Thymus (tissue), 11 donors: ENCODE data around the gene RPS6KA4. TPM values are rescaled to one million over a fixed set of nuclear protein-coding genes. Genes with fewer than 3 reads are reported as not detected.

Source experiments
- DNase-seq, 9 donors: peaks; one replicate each; pipeline ENCODE4 v3.0.0-alpha.2; 2013; ENCODE audit warnings: low spot score in 9 of 9, low read depth in 6 of 9, missing footprints in 1 of 9
- H3K27ac ChIP-seq, 2 donors: one replicate each; pipeline ENCODE4 v1.5.1; 2013; ENCODE audit warnings: control low read depth in 1 of 2, low read depth in 1 of 2, low read length in 1 of 2, mild to moderate bottlenecking in 1 of 2, moderate library complexity in 1 of 2
- H3K27me3 ChIP-seq, 2 donors: one replicate each; pipeline ENCODE4 v1.5.1; 2013; ENCODE audit warnings: low read length in 1 of 2; ENCODE audit not compliant: control insufficient read depth in 2 of 2, insufficient read depth in 1 of 2
- H3K36me3 ChIP-seq, 2 donors: one replicate each; pipeline ENCODE4 v1.5.1; 2013; ENCODE audit warnings: low read length in 1 of 2, mild to moderate bottlenecking in 1 of 2, moderate library complexity in 1 of 2; ENCODE audit not compliant: control insufficient read depth in 2 of 2, insufficient read depth in 2 of 2
- H3K4me1 ChIP-seq, 2 donors: one replicate each; pipeline ENCODE4 v1.5.1; 2013; ENCODE audit warnings: low read length in 2 of 2; ENCODE audit not compliant: control insufficient read depth in 2 of 2, insufficient read depth in 2 of 2
- H3K4me3 ChIP-seq, 2 donors: one replicate each; pipeline ENCODE4 v1.5.1; 2013; ENCODE audit warnings: low read length in 2 of 2, control low read depth in 1 of 2, mild to moderate bottlenecking in 1 of 2
- H3K9me3 ChIP-seq, 2 donors: one replicate each; pipeline ENCODE4 v1.5.1; 2013; ENCODE audit warnings: low read length in 1 of 2, mild to moderate bottlenecking in 1 of 2; ENCODE audit not compliant: control insufficient read depth in 2 of 2, insufficient read depth in 1 of 2
- WGBS: extraction: QIAGEN DNeasy Blood & Tissue Kit; methylation state at CpG from one replicate; pipeline ENCODE4 v1.1.7; 2013; 5-methylcytosine and 5-hydroxymethylcytosine counted together
- polyA plus RNA-seq: library from polyadenylated mRNA; stranded (reverse); fragments of 200-250 nt; gene quantifications from one replicate; pipeline ENCODE4 v1.2.3, GENCODE V29; 2013
- total RNA-seq: library from RNA; stranded (reverse); fragments of 120-200 nt; gene quantifications from one replicate; pipeline ENCODE4 v1.2.4, GENCODE V29; 2013
- donor health status: healthy.

Gene RPS6KA4
- total and polyA plus RNA-seq, 2 donors: 17.8 to 24.6 TPM

- DNase-seq: no peak
- WGBS: 96% methylated on average over 8 of the region's 8 CpGs
- Histone ChIP-seq H3K27ac (no peak overlapping the region), H3K9me3 (peaks cover 0 to 7% of the 10 kb centered on the region in 2 donors), H3K27me3 (no peaks in the 10 kb centered on the region), H3K4me1 (peaks cover 19 to 47% of the 10 kb centered on the region in 2 donors), H3K36me3 (peaks cover 0 to 14% of the 10 kb centered on the region in 2 donors), H3K4me3 (no peak overlapping the region)
These were observed 21.3 kb upstream of the RPS6KA4 start for GRCh38 chr11:64337538-64338249.

GRCh38 chr11:64338716-64339115 is 20.2 kb upstream of the RPS6KA4 start:
- WGBS: 96% methylated on average over 8 of the region's 8 CpGs
- H3K9me3 ChIP-seq: peaks cover 0 to 7% of the 10 kb centered on the region in 2 donors
- DNase-seq: no peak
- H3K27ac ChIP-seq: peak overlapping the region in 1 of 2 donors; percentile 92
- H3K4me1 ChIP-seq: peaks cover 24 to 54% of the 10 kb centered on the region in 2 donors
- no peak overlapping the region for H3K4me3 ChIP-seq
- H3K36me3 ChIP-seq: peaks cover 7 to 20% of the 10 kb centered on the region in 2 donors
- H3K27me3 ChIP-seq: no peaks in the 10 kb centered on the region

- peaks cover 0 to 7% of the 10 kb centered on the region in 2 donors for H3K9me3 ChIP-seq
- H3K4me3 ChIP-seq: peak overlapping the region; percentile 61 to 64
- DNase-seq: peak in 1 of 9 donors; percentile 31
- WGBS: 87% methylated on average over 4 of the region's 4 CpGs
- peaks cover 24 to 54% of the 10 kb centered on the region in 2 donors for H3K4me1 ChIP-seq
- H3K27ac ChIP-seq: peak overlapping the region; percentile 86 to 92
- no peaks in the 10 kb centered on the region for H3K27me3 ChIP-seq
- H3K36me3 ChIP-seq: peaks cover 13 to 23% of the 10 kb centered on the region in 2 donors
These were observed 19.7 kb upstream of the RPS6KA4 start for GRCh38 chr11:64339286-64339685.

GRCh38 chr11:64339754-64340408 is 19.1 kb upstream of the RPS6KA4 start, which contains the start of gene CCDC88B:
Gene CCDC88B (plus strand): TSS chr11:64340204. CDS start chr11:64340267, 63 bp downstream.
- H3K9me3 ChIP-seq: peaks cover 0 to 7% of the 10 kb centered on the region in 2 donors
- DNase-seq: peak in 5 of 9 donors; percentile 68 to 93 (median 84)
- peaks cover 24 to 53% of the 10 kb centered on the region in 2 donors for H3K4me1 ChIP-seq
- WGBS: 15% methylated on average over 16 of the region's 16 CpGs
- H3K27ac ChIP-seq: peak within 1 kb of the TSS; percentile 86 to 92
- no peaks in the 10 kb centered on the region for H3K27me3 ChIP-seq
- H3K4me3 ChIP-seq: peak within 1 kb of the TSS; percentile 61 to 64
- peaks cover 18 to 29% of the 10 kb centered on the region in 2 donors for H3K36me3 ChIP-seq

GRCh38 chr11:64340671-64341335 is 18.2 kb upstream of the RPS6KA4 start:
- H3K27me3 ChIP-seq: no peaks in the 10 kb centered on the region
- WGBS: 23% methylated on average over 33 of the region's 33 CpGs
- H3K27ac ChIP-seq: peak overlapping the region; percentile 86 to 92
- peak in 7 of 9 donors; percentile 69 to 88 (median 79) for DNase-seq
- peaks cover 0 to 7% of the 10 kb centered on the region in 2 donors for H3K9me3 ChIP-seq
- H3K4me3 ChIP-seq: peak overlapping the region; percentile 61 to 64
- H3K36me3 ChIP-seq: peaks cover 27 to 34% of the 10 kb centered on the region in 2 donors
- H3K4me1 ChIP-seq: peaks cover 24 to 49% of the 10 kb centered on the region in 2 donors

- H3K4me1 ChIP-seq: peaks cover 24 to 49% of the 10 kb centered on the region in 2 donors
- no peak for DNase-seq
- H3K36me3 ChIP-seq: peaks cover 31 to 34% of the 10 kb centered on the region in 2 donors
- H3K27ac ChIP-seq: no peak overlapping the region
- 94% methylated on average over 21 of the region's 21 CpGs for WGBS
- H3K4me3 ChIP-seq: peak overlapping the region in 1 of 2 donors; percentile 61
- no peaks in the 10 kb centered on the region for H3K27me3 ChIP-seq
- H3K9me3 ChIP-seq: peaks cover 0 to 7% of the 10 kb centered on the region in 2 donors
These were observed 17.5 kb upstream of the RPS6KA4 start for GRCh38 chr11:64341429-64341828.

GRCh38 chr11:64341851-64342791 is 16.8 kb upstream of the RPS6KA4 start:
- WGBS: 43% methylated on average over 55 of the region's 55 CpGs
- peaks cover 0 to 6% of the 10 kb centered on the region in 2 donors for H3K9me3 ChIP-seq
- DNase-seq: peak in 7 of 9 donors; percentile 71 to 92 (median 85)
- peak overlapping the region; percentile 22 to 37 for H3K4me3 ChIP-seq
- H3K27me3 ChIP-seq: no peaks in the 10 kb centered on the region
- peak overlapping the region; percentile 15 to 67 for H3K27ac ChIP-seq
- peaks cover 31 to 37% of the 10 kb centered on the region in 2 donors for H3K36me3 ChIP-seq
- peaks cover 24 to 49% of the 10 kb centered on the region in 2 donors for H3K4me1 ChIP-seq
